SK-N-SH treated with all-trans-retinoic acid at 6 μM for 48 hours (cell line): ENCODE measurements around the gene UBL4B.

ENCODE experiments used
- ATAC-seq: fragments of 200-7000 bp; cut with Tn5 transposase; 3 replicates; pipeline ENCODE4 v1.9.1; 2020; ENCODE audit warnings: mild to moderate bottlenecking, moderate library complexity
- ARNTL ChIP-seq: fragments of 450-650 bp; formaldehyde crosslinking; IDR thresholded peaks from 2 replicates; pipeline ENCODE4 v1.5.0; 2020; ENCODE audit warnings: low read depth, mild to moderate bottlenecking, moderate library complexity, borderline replicate concordance
- BACH2 ChIP-seq: fragments of 250-450 bp; sonication (Bioruptor Pico); IDR thresholded peaks from 2 replicates; pipeline ENCODE4 v1.9.0; 2021; ENCODE audit warnings: mild to moderate bottlenecking, borderline replicate concordance
- CREB5 ChIP-seq: fragments of 250-450 bp; sonication (Bioruptor Pico); IDR thresholded peaks from 2 replicates; pipeline ENCODE4 v1.5.1; 2020; ENCODE audit warnings: low read depth, mild to moderate bottlenecking, moderate library complexity
- CSDC2 ChIP-seq: fragments of 250-450 bp; sonication (Bioruptor Pico); IDR thresholded peaks from 2 replicates; pipeline ENCODE4 v1.5.0; 2020; ENCODE audit warnings: mild to moderate bottlenecking, moderate library complexity
- CSRNP3 ChIP-seq: fragments of 250-450 bp; sonication (Bioruptor Pico); IDR thresholded peaks from 2 replicates; pipeline ENCODE4 v1.5.1; 2021; ENCODE audit warnings: mild to moderate bottlenecking, moderate library complexity
- ESRRG ChIP-seq: fragments of 250-450 bp; sonication (Bioruptor Pico); IDR thresholded peaks from 2 replicates; pipeline ENCODE4 v1.6.1; 2021; ENCODE audit warnings: mild to moderate bottlenecking
- ISL1 ChIP-seq: fragments of 250-450 bp; sonication (Bioruptor Pico); IDR thresholded peaks from 2 replicates; pipeline ENCODE4 v2.1.2; 2022; ENCODE audit warnings: mild to moderate bottlenecking, moderate library complexity
- OSR1 ChIP-seq: fragments of 250-450 bp; sonication (Bioruptor Pico); IDR thresholded peaks from 2 replicates; pipeline ENCODE4 v1.8.0; 2022; ENCODE audit warnings: moderate library complexity, mild to moderate bottlenecking, inconsistent platforms
- POU6F1 ChIP-seq: fragments of 250-450 bp; sonication (Bioruptor Pico); IDR thresholded peaks from 2 replicates; pipeline ENCODE4 v1.8.0; 2021; ENCODE audit warnings: low read depth, mild to moderate bottlenecking, moderate library complexity, borderline replicate concordance
- RARB ChIP-seq: fragments of 250-450 bp; sonication (Bioruptor Pico); IDR thresholded peaks from 2 replicates; pipeline ENCODE4 v1.8.0; 2021; ENCODE audit warnings: mild to moderate bottlenecking, moderate library complexity
- SNAI2 ChIP-seq: fragments of 250-450 bp; sonication (Bioruptor Pico); IDR thresholded peaks from 2 replicates; pipeline ENCODE4 v1.5.0; 2020; ENCODE audit warnings: mild to moderate bottlenecking, moderate library complexity
- TCF4 ChIP-seq: fragments of 250-450 bp; sonication (Bioruptor Pico); IDR thresholded peaks from 2 replicates; pipeline ENCODE4 v1.8.0; 2021; ENCODE audit warnings: mild to moderate bottlenecking, moderate library complexity, borderline replicate concordance
- TOX ChIP-seq: fragments of 250-450 bp; sonication (Bioruptor Pico); IDR thresholded peaks from 2 replicates; pipeline ENCODE4 v1.8.0; 2021; ENCODE audit warnings: mild to moderate bottlenecking, moderate library complexity, borderline replicate concordance
- TSHZ2 ChIP-seq: fragments of 250-450 bp; sonication (Bioruptor Pico); IDR thresholded peaks from 2 replicates; pipeline ENCODE4 v1.5.0; 2020; ENCODE audit warnings: mild to moderate bottlenecking, moderate library complexity
- ZC3H10 ChIP-seq: fragments of 250-450 bp; sonication (Bioruptor Pico); IDR thresholded peaks from 2 replicates; pipeline ENCODE4 v1.5.1; 2021; ENCODE audit warnings: mild to moderate bottlenecking, moderate library complexity
- ZFP3 ChIP-seq: fragments of 250-450 bp; sonication (Bioruptor Pico); IDR thresholded peaks from 2 replicates; pipeline ENCODE4 v1.5.0; 2020; ENCODE audit warnings: mild to moderate bottlenecking, moderate library complexity
- ZFP30 ChIP-seq: fragments of 450-650 bp; formaldehyde crosslinking; IDR thresholded peaks from 2 replicates; pipeline ENCODE4 v1.5.0; 2022; ENCODE audit warnings: mild to moderate bottlenecking, moderate library complexity
- ZNF565 ChIP-seq: fragments of 450-650 bp; formaldehyde crosslinking; conservative IDR thresholded peaks from 2 replicates; pipeline ENCODE4 v1.5.0; 2020; ENCODE audit warnings: low read depth, mild to moderate bottlenecking, moderate library complexity
- ZNF70 ChIP-seq: fragments of 450-650 bp; formaldehyde crosslinking; IDR thresholded peaks from 2 replicates; pipeline ENCODE4 v1.5.0; 2020; ENCODE audit warnings: mild to moderate bottlenecking, moderate library complexity
- ZNF8 ChIP-seq: fragments of 450-650 bp; formaldehyde crosslinking; IDR thresholded peaks from 2 replicates; pipeline ENCODE4 v1.5.0; 2020; ENCODE audit warnings: mild to moderate bottlenecking, moderate library complexity

UBL4B gene

GRCh38 chr1:110065841-110066240, 46.4 kb upstream of the UBL4B start:
- ATAC-seq, result peak; percentile 52
- no peak for TF ChIP-seq OSR1 (CRISPR knock-in tag)
- no peak for TF ChIP-seq SNAI2 (CRISPR knock-in tag)
- TF ChIP-seq CSRNP3 (CRISPR knock-in tag), result no peak
- no peak for TF ChIP-seq ESRRG (CRISPR knock-in tag)
- no peak for TF ChIP-seq POU6F1 (CRISPR knock-in tag)
- TF ChIP-seq ZFP30 (CRISPR knock-in tag), result no peak
- no peak for TF ChIP-seq ZNF8
- no peak for TF ChIP-seq ZNF70 (CRISPR knock-in tag)
- TF ChIP-seq TCF4 (CRISPR knock-in tag), result no peak
- TF ChIP-seq ZNF565, result no peak
- TF ChIP-seq, all 23 proteins: peak for 0

GRCh38 chr1:110067479-110067892, 44.8 kb upstream of the UBL4B start:
- ATAC-seq, result no peak
- TF ChIP-seq CSDC2 (CRISPR knock-in tag), result no peak
- TF ChIP-seq ZNF565, result no peak
- no peak for TF ChIP-seq BACH2 (CRISPR knock-in tag)
- TF ChIP-seq ZNF8, result no peak
- TF ChIP-seq, all 23 proteins: peak for 0

GRCh38 chr1:110067893-110068645, 44.2 kb upstream of the UBL4B start:
- no peak for ATAC-seq
- no peak for TF ChIP-seq ZNF70 (CRISPR knock-in tag)
- no peak for TF ChIP-seq ESRRG (CRISPR knock-in tag)
- TF ChIP-seq ARNTL (CRISPR knock-in tag), result no peak
- no peak for TF ChIP-seq RARB
- no peak for TF ChIP-seq OSR1 (CRISPR knock-in tag)
- TF ChIP-seq CREB5 (CRISPR knock-in tag), result no peak
- TF ChIP-seq ZNF8, result no peak
- no peak for TF ChIP-seq ZNF565
- TF ChIP-seq ZC3H10 (CRISPR knock-in tag), result no peak
- no peak for TF ChIP-seq TOX (CRISPR knock-in tag)
- TF ChIP-seq CSDC2 (CRISPR knock-in tag), result no peak
- no peak for TF ChIP-seq POU6F1 (CRISPR knock-in tag)
- TF ChIP-seq ZFP30 (CRISPR knock-in tag), result no peak
- TF ChIP-seq ISL1, result no peak
- no peak for TF ChIP-seq CSRNP3 (CRISPR knock-in tag)
- TF ChIP-seq SNAI2 (CRISPR knock-in tag), result no peak
- no peak for TF ChIP-seq TSHZ2 (CRISPR knock-in tag)
- no peak for TF ChIP-seq ZFP3
